ENCODE results near the gene SNRPA.
A peak's percentile ranks its signal among the peaks of the same experiment; 100 is the strongest.

The SNRPA gene

GRCh38 chr19:40799558-40800338 lies 48.7 kb downstream of the SNRPA start:
- no peak for TF ChIP-seq CTCF (IDR thresholded peaks at IDR 0.05; ENCODE audit: borderline replicate concordance, insufficient read depth, low read depth, low read length)
- H3K4me3 ChIP-seq (ENCODE audit: low read depth, low read length): peak overlapping the region; percentile 98

- no peak for TF ChIP-seq CTCF (IDR thresholded peaks at IDR 0.05; ENCODE audit: borderline replicate concordance, insufficient read depth, low read depth, low read length)
- peak overlapping the region; percentile 98 for H3K4me3 ChIP-seq (ENCODE audit: low read depth, low read length)
Observed at GRCh38 chr19:40800339-40800996, 49.5 kb downstream of the SNRPA start.

GRCh38 chr19:40800997-40801377 lies 50.0 kb downstream of the SNRPA start:
- TF ChIP-seq CTCF (IDR thresholded peaks at IDR 0.05; ENCODE audit: borderline replicate concordance, insufficient read depth, low read depth, low read length): no peak
- no peak overlapping the region for H3K4me3 ChIP-seq (ENCODE audit: low read depth, low read length)

- peak overlapping the region; percentile 41 for H3K4me3 ChIP-seq (ENCODE audit: low read depth, low read length)
- no peak for TF ChIP-seq CTCF (IDR thresholded peaks at IDR 0.05; ENCODE audit: borderline replicate concordance, insufficient read depth, low read depth, low read length)
Observed at GRCh38 chr19:40801426-40802299, 50.7 kb downstream of the SNRPA start.

- peak overlapping the region; percentile 41 for H3K4me3 ChIP-seq (ENCODE audit: low read depth, low read length)
Observed at GRCh38 chr19:40802300-40803169, 51.5 kb downstream of the SNRPA start.

More at GRCh38 chr19:40802300-40803169, 51.5 kb downstream of the SNRPA start:
- no peak for TF ChIP-seq CTCF (IDR thresholded peaks at IDR 0.05; ENCODE audit: borderline replicate concordance, insufficient read depth, low read depth, low read length)

Data from GM12875 (cell line).